Measurements from ENCODE around the gene CORO1C.

- no peak for TF ChIP-seq EZH2 (IDR thresholded peaks at IDR 0.05; ENCODE audit: insufficient read depth, poor library complexity, severe bottlenecking)
- no peak for TF ChIP-seq EZH2phosphoT487 (IDR thresholded peaks at IDR 0.05; ENCODE audit: insufficient read depth, low read depth)
Measured at GRCh38 chr12:108637222-108637971, 93.9 kb downstream of the CORO1C start.
